A549 (cell line): ENCODE results near the gene SGTA.

Source experiments
- CEBPB ChIP-seq, 2 experiments: fragments of >200 bp in 1 of 2; sonication (Bioruptor Twin) in 1 of 2; formaldehyde crosslinking in 1 of 2; IDR thresholded peaks; 2 replicates each; pipeline ENCODE4 v1.6.1; 2012 to 2016
- CHD2 ChIP-seq: fragments of 150-350 bp; IDR thresholded peaks from 2 replicates; pipeline ENCODE4 v1.6.1; 2014; ENCODE audit warnings: low read length; ENCODE audit not compliant: partially characterized antibody
- CHD4 ChIP-seq: fragments of 200-600 bp; sonication (generic); IDR thresholded peaks from 2 replicates; pipeline ENCODE4 v1.6.1; 2016; ENCODE audit warnings: antibody characterized with exemption, mild to moderate bottlenecking, borderline replicate concordance
- CTCF ChIP-seq: fragments of >200 bp; sonication (Bioruptor Twin); formaldehyde crosslinking; IDR thresholded peaks from 3 replicates; pipeline ENCODE4 v1.5.1; 2016
- FOSL2 ChIP-seq, 2 experiments: fragments of 450-650 bp in 1 of 2; fragments of >200 bp in 1 of 2; sonication (Bioruptor Twin) in 1 of 2; formaldehyde crosslinking; IDR thresholded peaks; 2 replicates each; pipeline versions ENCODE4 v1.5.0 to v1.6.1; 2016 to 2020; ENCODE audit warnings: mild to moderate bottlenecking in 1 of 2, moderate library complexity in 1 of 2
- GATA3 ChIP-seq: IDR thresholded peaks from 2 replicates; pipeline ENCODE4 v1.6.1; 2012; ENCODE audit warnings: borderline replicate concordance
- MAX ChIP-seq: IDR thresholded peaks from 2 replicates; pipeline ENCODE4 v1.6.1; 2012
- POLR2A ChIP-seq: IDR thresholded peaks from 2 replicates; pipeline ENCODE4 v1.6.1; 2012; ENCODE audit warnings: mild to moderate bottlenecking, low read length
- RAD21 ChIP-seq, 2 experiments: fragments of >200 bp in 1 of 2; sonication (Bioruptor Twin) in 1 of 2; formaldehyde crosslinking in 1 of 2; IDR thresholded peaks in 1 of 2; conservative IDR thresholded peaks in 1 of 2; 2 replicates in 1 of 2; 3 replicates in 1 of 2; pipeline ENCODE4 v1.6.1; 2012 to 2018; ENCODE audit warnings: inconsistent platforms in 1 of 2
- SMC3 ChIP-seq: fragments of >200 bp; sonication (Bioruptor Twin); formaldehyde crosslinking; IDR thresholded peaks from 3 replicates; pipeline ENCODE4 v1.6.1; 2018; ENCODE audit warnings: inconsistent platforms
- USF2 ChIP-seq: fragments of 450-650 bp; IDR thresholded peaks from 2 replicates; pipeline ENCODE4 v1.6.1; 2014; ENCODE audit warnings: antibody characterized with exemption

- TF ChIP-seq CTCF (no peak), POLR2A (no peak), CHD4 (no peak), FOSL2 (IDR thresholded peaks at IDR 0.05) (no peak), FOSL2 (CRISPR knock-in tag; IDR thresholded peaks at IDR 0.05) (no peak), GATA3 (no peak), CHD2 (no peak), MAX (no peak), SMC3 (no peak), USF2 (no peak), RAD21 (conservative IDR thresholded peaks at IDR 0.05 in 1 of 2, IDR thresholded peaks at IDR 0.05 in 1 of 2) (no peak), CEBPB (IDR thresholded peaks at IDR 0.05) (no peak)
Measured at GRCh38 chr19:2759362-2759761, 23.7 kb downstream of the SGTA start.
